Measurements from ENCODE around the gene GADD45G. TPM values are rescaled to one million over a fixed set of nuclear protein-coding genes. Genes with fewer than 3 reads are reported as not detected.

Gene GADD45G
- total RNA-seq, 2 experiments from 2014 or later = not detected

GRCh38 chr9:89564346-89564878, 40.4 kb upstream of the GADD45G start:
- no peaks in the 10 kb centered on the region for H3K36me3 ChIP-seq (ENCODE audit: insufficient read depth, low read length)
- no peak overlapping the region for H3K4me3 ChIP-seq (ENCODE audit: low read depth, low read length, poor library complexity, severe bottlenecking)
- H2AFZ ChIP-seq (ENCODE audit: low read length) = no peak overlapping the region
- peaks cover 3% of the 10 kb centered on the region for H3K4me1 ChIP-seq (ENCODE audit: insufficient read depth, low read length, poor library complexity, severe bottlenecking)
- H3K27ac ChIP-seq (ENCODE audit: low read depth, low read length, poor library complexity, severe bottlenecking) = no peak overlapping the region
- intact Hi-C loops (cut with micrococcal nuclease; ENCODE audit: unreplicated experiment) = no loop called here
- H3K79me2 ChIP-seq (ENCODE audit: insufficient read depth, low read depth, low read length) = no peaks in the 10 kb centered on the region
- H3K9me3 ChIP-seq (ENCODE audit: low read length) = no peaks in the 10 kb centered on the region
- H3K4me2 ChIP-seq (ENCODE audit: low read length) = no peak overlapping the region
- H3K9me2 ChIP-seq (ENCODE audit: insufficient read depth, low read length) = no peaks in the 10 kb centered on the region
- CTCF ChIA-PET (ENCODE audit: unreplicated experiment) = interaction anchor here (0.7 to 1.4 kb wide), 3 partner anchors 11 to 33 kb away, joined by 3 read pairs; no protein-coding TSS in a partner anchor
- no TSS peak for BruUV-seq (replicated peaks)
- DNase-seq (ENCODE audit: low spot score) = peak; percentile 62
- TF ChIP-seq EZH2phosphoT487 (IDR thresholded peaks at IDR 0.05; ENCODE audit: borderline replicate concordance, low read depth, low read length) (no peak), CTCF (conservative IDR thresholded peaks at IDR 0.05; ENCODE audit: low read length) (peak; percentile 51; the same call in 1 of the 2 replicates)
- POLR2A ChIA-PET = interaction anchor here (1.8 kb wide), 1 partner anchor 9 kb away, joined by 5 read pairs; no protein-coding TSS in a partner anchor
- H4K20me1 ChIP-seq (ENCODE audit: insufficient read depth, low read length) = no peaks in the 10 kb centered on the region

- intact Hi-C loops (cut with micrococcal nuclease; ENCODE audit: unreplicated experiment) = no loop called here
- H3K79me2 ChIP-seq (ENCODE audit: insufficient read depth, low read depth, low read length) = no peaks in the 10 kb centered on the region
- H3K9me2 ChIP-seq (ENCODE audit: insufficient read depth, low read length) = no peaks in the 10 kb centered on the region
- no peak for TF ChIP-seq EZH2phosphoT487 (IDR thresholded peaks at IDR 0.05; ENCODE audit: borderline replicate concordance, low read depth, low read length)
- TF ChIP-seq CTCF (conservative IDR thresholded peaks at IDR 0.05; ENCODE audit: low read length) = no peak
- H3K4me2 ChIP-seq (ENCODE audit: low read length) = no peak overlapping the region
- DNase-seq (ENCODE audit: low spot score) = no peak
- H3K4me3 ChIP-seq (ENCODE audit: low read depth, low read length, poor library complexity, severe bottlenecking) = no peak overlapping the region
- no peaks in the 10 kb centered on the region for H4K20me1 ChIP-seq (ENCODE audit: insufficient read depth, low read length)
- no peaks in the 10 kb centered on the region for H3K36me3 ChIP-seq (ENCODE audit: insufficient read depth, low read length)
- H3K9me3 ChIP-seq (ENCODE audit: low read length) = no peaks in the 10 kb centered on the region
- BruUV-seq (replicated peaks) = no TSS peak
- peaks cover 3% of the 10 kb centered on the region for H3K4me1 ChIP-seq (ENCODE audit: insufficient read depth, low read length, poor library complexity, severe bottlenecking)
- no peak overlapping the region for H2AFZ ChIP-seq (ENCODE audit: low read length)
- ChIA-PET POLR2A (interaction anchor here (1.2 kb wide), 1 partner anchor 18 kb away, joined by 3 read pairs; no protein-coding TSS in a partner anchor), CTCF (ENCODE audit: unreplicated experiment) (no interaction called here)
- H3K27ac ChIP-seq (ENCODE audit: low read depth, low read length, poor library complexity, severe bottlenecking) = no peak overlapping the region
Measured at GRCh38 chr9:89567649-89568048, 37.2 kb upstream of the GADD45G start.

- no peak for DNase-seq (ENCODE audit: low spot score)
- no peak overlapping the region for H2AFZ ChIP-seq (ENCODE audit: low read length)
- no peaks in the 10 kb centered on the region for H4K20me1 ChIP-seq (ENCODE audit: insufficient read depth, low read length)
- no peak overlapping the region for H3K4me3 ChIP-seq (ENCODE audit: low read depth, low read length, poor library complexity, severe bottlenecking)
- H3K79me2 ChIP-seq (ENCODE audit: insufficient read depth, low read depth, low read length) = no peaks in the 10 kb centered on the region
- H3K36me3 ChIP-seq (ENCODE audit: insufficient read depth, low read length) = no peaks in the 10 kb centered on the region
- POLR2A ChIA-PET = no interaction called here
- intact Hi-C loops (cut with micrococcal nuclease; ENCODE audit: unreplicated experiment) = no loop called here
- H3K4me2 ChIP-seq (ENCODE audit: low read length) = no peak overlapping the region
- BruUV-seq (replicated peaks) = no TSS peak
- CTCF ChIA-PET (ENCODE audit: unreplicated experiment) = interaction anchor here (1.1 kb wide), 1 partner anchor 10 kb away, joined by 3 read pairs; no protein-coding TSS in a partner anchor
- H3K27ac ChIP-seq (ENCODE audit: low read depth, low read length, poor library complexity, severe bottlenecking) = no peak overlapping the region
- H3K4me1 ChIP-seq (ENCODE audit: insufficient read depth, low read length, poor library complexity, severe bottlenecking) = no peaks in the 10 kb centered on the region
- H3K9me2 ChIP-seq (ENCODE audit: insufficient read depth, low read length) = no peaks in the 10 kb centered on the region
- no peaks in the 10 kb centered on the region for H3K9me3 ChIP-seq (ENCODE audit: low read length)
- no peak for TF ChIP-seq CTCF (conservative IDR thresholded peaks at IDR 0.05; ENCODE audit: low read length)
- TF ChIP-seq EZH2phosphoT487 (IDR thresholded peaks at IDR 0.05; ENCODE audit: borderline replicate concordance, low read depth, low read length) = no peak
Measured at GRCh38 chr9:89574309-89574708, 30.5 kb upstream of the GADD45G start.

Measured in OCI-LY7 (cell line).